GM19351 (cell line): ENCODE data around the gene PGR.

Experiments
- ATAC-seq: cut with Tn5 transposase; IDR thresholded peaks from one replicate; pipeline ENCODE4 v1.9.1; 2021; ENCODE audit warnings: mild to moderate bottlenecking, moderate library complexity; ENCODE audit not compliant: unreplicated experiment

PGR gene

DNA sequence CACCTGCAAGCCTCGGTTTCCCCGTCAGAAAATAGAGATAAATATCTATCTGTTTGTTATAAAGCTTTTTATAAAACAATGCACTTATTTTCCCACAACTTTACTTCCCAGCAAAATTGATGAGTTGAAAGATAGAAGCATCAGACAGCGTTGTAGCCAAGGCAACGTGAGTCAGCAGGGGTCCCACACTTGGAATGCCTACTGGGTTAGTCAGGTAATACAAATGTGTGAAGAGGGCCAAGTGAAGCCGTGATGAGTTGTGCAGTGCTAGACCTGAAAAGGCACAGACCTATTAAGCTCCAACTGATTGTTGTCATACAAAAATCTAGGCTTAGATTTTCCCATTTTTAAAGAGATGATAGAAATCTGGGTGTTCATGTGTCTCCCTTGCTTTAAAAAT, 118.7 kb downstream of the PGR start:
- ATAC-seq: no peak

DNA sequence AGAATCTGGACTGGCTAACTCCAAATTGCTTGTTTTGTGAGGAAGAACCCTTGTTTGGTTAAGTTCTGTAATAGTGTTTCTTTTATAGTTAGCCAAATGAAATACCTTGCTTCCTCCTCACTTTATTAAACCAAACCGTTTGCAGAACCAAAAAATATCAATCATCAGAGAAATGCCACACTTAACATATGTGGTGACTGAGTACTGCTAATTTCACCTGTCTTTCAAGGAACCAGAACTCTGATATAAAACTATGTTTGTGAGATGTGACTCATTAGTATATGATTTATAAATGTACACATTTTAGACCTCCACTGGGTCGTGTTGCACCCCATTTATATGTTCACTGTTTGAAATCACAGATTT, 119.9 kb downstream of the PGR start:
- no peak for ATAC-seq

DNA sequence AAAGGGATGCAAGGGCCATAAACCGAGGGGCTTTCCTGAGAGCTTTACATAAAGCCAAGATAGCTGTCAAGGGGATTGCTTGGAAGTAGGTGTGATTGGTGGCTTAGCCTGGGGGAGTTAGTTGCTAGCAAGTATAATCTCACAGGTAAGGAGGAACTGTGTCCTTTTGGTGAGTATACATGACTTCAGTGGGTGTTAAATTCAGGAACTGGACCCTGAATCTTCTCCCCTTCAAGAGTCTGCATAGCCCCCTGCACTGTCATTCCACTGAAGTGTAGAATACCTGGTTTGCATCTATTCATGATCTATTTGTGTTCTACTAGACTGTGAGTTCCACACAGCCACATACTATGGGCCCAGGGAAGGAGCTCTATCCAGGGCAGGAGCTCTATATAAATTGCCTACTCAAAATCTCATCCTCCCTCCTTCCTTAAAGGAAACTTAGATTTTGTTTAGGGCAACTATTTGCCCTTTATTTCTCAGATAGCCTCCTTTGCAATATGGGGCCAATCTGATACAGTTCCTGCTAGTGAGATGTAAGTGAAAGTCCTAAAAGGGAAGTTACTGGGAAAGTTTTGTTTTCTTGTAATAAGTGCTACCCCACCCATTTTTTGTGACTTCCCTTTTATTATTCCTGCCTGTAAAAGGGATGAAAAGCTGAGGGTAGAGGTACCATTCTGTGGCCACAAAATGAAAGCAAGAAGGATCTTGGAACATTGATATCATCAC, 120.5 kb downstream of the PGR start:
- ATAC-seq: no peak

DNA sequence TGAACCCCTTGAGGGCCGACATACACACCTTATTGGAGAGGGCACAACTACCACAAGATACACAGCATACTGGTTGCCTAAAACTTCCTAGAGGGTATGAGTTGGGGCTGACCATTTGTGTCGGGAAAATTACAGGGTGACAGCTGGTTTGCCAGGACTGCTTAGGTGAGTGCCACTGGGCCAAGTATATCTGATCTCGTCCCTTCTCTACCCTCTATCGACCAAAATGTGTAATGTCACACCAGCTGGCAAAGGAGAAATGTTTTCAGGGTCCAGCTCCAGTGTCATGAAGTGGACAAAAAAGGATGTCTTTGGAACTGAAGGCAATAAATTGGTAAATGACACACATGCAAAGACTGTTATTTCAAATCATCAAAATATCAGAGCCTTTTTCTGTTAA, 126.1 kb downstream of the PGR start:
- peak; percentile 77 for ATAC-seq

DNA sequence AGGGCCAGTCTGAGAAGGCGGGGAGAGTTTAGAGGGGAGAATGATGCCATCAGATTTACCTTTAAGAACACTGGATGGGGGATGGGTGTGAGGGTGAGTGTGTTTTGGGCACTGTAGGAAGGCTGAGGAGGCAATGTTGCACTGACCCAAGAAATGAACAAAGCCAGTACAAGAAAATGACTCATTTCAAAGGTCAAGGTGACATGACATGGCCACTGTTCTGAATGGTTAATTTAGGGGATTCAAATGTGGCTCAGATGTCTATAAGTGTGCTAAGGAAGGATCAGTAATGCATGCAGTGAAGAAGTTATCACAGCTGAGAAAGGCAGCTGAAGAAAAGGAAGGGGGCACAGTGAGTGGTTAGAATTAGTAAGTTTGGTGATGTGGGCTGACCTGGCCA, 129.9 kb downstream of the PGR start:
- no peak for ATAC-seq

DNA sequence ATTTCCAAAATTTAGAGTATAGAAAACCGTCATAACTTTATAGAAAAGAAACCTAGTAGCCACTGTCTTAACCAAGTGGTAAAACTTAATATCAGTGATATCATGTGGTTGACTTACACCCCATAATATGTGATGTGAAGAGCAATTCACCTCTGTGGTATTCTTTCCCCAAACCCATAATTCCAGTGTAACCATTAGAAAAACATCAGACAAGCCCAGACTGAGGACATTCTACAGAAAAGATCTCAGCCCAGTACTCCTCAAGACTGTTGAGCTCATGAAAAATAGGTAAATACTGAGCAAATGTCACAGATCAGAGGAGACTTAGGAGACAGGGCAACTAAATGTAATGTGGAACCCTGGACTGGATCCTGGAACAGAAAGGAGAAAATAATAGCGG, 134.6 kb downstream of the PGR start:
- ATAC-seq: no peak

DNA sequence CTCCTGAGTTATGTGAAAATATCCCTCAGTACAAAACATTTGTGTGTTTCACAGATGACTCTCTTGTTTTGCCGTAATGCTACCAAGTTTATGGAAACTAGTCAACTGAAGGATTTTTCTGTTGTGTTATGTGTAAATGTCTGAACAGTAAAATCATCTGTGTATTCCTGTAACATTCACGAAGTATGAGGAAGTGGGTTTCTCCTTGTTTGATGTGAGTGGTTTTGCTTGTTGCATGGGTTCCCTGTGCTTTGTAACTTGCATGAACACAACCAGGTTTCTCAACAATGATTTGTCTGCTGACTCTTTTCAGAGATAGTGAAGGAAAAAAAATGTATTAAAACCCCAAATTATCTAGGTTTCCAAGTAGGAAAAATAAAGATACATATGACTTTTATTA, 138.1 kb downstream of the PGR start:
- no peak for ATAC-seq

DNA sequence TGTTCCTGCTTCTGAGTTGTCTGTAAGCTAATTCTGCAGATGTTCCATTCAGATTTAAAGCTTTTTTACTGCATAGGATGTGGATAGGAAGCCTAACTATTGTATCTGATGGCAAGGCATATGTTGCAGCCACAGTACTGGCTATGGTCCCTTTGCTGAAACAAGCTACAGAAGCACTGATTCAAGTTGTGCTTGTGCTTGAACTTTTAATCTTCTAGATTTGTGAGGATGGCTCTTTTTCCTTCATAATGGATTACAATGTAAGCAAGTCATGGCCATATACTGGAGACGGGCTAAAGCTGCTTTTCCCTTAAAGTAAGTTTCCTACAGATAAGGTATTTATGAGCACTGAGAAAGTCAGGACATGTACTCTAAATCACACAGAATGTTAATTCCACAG, 138.7 kb downstream of the PGR start:
- ATAC-seq: no peak

DNA sequence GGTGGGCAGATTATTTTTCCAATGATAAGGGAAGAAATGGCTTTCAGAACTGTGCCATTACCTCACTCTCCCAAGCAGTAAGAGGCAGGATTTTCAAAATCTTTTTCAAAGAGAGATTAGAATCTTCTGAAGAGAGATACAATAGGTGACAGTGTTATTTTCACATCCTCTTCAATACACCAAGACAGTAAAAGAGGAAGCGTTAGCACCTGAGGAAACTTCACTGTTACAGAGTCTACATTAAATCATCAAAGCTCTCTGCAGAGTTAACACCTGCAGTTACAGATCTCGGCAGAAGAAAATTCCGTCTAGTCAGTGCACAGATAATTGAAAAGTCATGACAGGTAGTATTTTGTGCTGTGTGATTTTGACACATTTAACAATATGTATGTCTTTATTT, 144.9 kb downstream of the PGR start:
- ATAC-seq: peak; percentile 80

DNA sequence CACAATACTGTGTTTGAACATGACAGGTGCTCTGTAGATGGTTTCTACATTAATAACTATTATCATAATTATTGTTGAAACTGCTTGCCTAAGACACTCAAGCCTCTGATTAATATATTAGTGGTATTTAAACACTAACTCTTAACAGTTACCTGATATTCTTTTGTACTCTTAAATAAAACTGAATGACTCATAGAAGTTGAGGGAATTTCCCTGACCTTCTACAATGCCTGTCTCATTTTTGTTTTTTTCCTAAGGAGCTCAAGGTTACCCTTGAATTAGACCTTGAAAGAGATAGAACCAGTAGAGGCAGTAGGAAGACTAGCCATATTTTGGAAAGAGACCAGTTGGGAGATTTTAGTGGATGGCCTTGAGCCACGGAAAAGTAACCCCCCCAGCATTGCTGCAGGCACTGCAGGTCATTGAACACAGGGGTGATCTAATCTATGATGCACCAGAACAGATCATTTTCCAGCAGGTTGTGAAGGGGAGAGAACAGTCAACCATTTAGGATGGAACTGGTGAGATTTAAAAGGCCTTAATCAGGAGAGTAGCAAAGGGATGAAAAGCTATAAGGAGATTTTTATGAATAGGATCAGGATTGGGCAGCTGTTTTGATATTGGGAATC, 148.3 kb downstream of the PGR start:
- ATAC-seq: no peak

DNA sequence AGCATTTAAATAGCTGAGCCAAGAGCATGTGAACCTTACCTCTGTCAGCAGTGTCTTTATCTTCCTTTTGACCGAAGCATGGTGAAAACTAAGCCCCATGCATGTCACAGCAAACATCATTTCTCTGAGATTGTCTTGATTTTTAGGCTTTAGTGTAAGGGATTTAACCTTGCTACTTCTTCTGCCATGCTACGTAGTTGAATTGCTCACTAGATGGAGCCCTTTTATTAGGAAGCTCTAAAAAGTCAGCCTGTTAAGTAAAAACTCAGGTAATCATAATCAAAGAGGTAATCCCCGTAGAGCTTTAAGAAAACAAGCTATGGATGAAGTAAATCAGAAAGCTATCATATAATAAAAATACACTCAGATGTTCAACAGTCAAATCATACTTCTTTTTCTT, 149.5 kb downstream of the PGR start:
- ATAC-seq: no peak
